HG03095 (cell line): Measurements from ENCODE around the gene RASGRP4.
"Not testable (repeated sequence)": the region's sequence is repeated elsewhere in the genome, so short reads cannot be mapped to it uniquely, and the experiment has no call there.

ENCODE experiments used
- ATAC-seq: cut with Tn5 transposase; IDR thresholded peaks from one replicate; pipeline ENCODE4 v1.9.1; 2021; ENCODE audit warnings: moderate library complexity; ENCODE audit not compliant: unreplicated experiment

RASGRP4 gene

GRCh38 chr19:38417544-38418506, 8.2 kb downstream of the RASGRP4 start:
- no peak for ATAC-seq

GRCh38 chr19:38417146-38417543, 8.9 kb downstream of the RASGRP4 start:
- ATAC-seq: no peak

- no peak for ATAC-seq
Observed at GRCh38 chr19:38413416-38413815, 12.6 kb downstream of the RASGRP4 start.

- no peak for ATAC-seq
Observed at GRCh38 chr19:38412961-38413360, 13.1 kb downstream of the RASGRP4 start.

- ATAC-seq: no peak
Observed at GRCh38 chr19:38412491-38412890, 13.5 kb downstream of the RASGRP4 start.

GRCh38 chr19:38411898-38412297, 14.1 kb downstream of the RASGRP4 start:
- not testable (repeated sequence) for ATAC-seq

GRCh38 chr19:38411041-38411712, 14.8 kb downstream of the RASGRP4 start:
- ATAC-seq: no peak

- ATAC-seq: not testable (repeated sequence)
Observed at GRCh38 chr19:38410407-38410806, 15.6 kb downstream of the RASGRP4 start.

GRCh38 chr19:38409631-38410133, 16.3 kb downstream of the RASGRP4 start:
- no peak for ATAC-seq

- ATAC-seq: no peak
Observed at GRCh38 chr19:38405276-38405675, 20.7 kb downstream of the RASGRP4 start.

- no peak for ATAC-seq
Observed at GRCh38 chr19:38404858-38405257, 21.2 kb downstream of the RASGRP4 start.

- peak; percentile 82 for ATAC-seq
Observed at GRCh38 chr19:38402967-38403674, 22.9 kb downstream of the RASGRP4 start, which contains the start of gene FAM98C. Gene FAM98C (plus strand): TSS chr19:38403093. CDS start chr19:38403154, 61 bp downstream.

GRCh38 chr19:38402623-38402966, 23.4 kb downstream of the RASGRP4 start:
- no peak for ATAC-seq

- no peak for ATAC-seq
Observed at GRCh38 chr19:38401148-38401547, 24.9 kb downstream of the RASGRP4 start.

GRCh38 chr19:38400361-38400760, 25.7 kb downstream of the RASGRP4 start:
- ATAC-seq: no peak

GRCh38 chr19:38399537-38399936, 26.5 kb downstream of the RASGRP4 start:
- no peak for ATAC-seq

- no peak for ATAC-seq
Observed at GRCh38 chr19:38399081-38399480, 26.9 kb downstream of the RASGRP4 start.

- no peak for ATAC-seq
Observed at GRCh38 chr19:38395381-38396114, 30.5 kb downstream of the RASGRP4 start.

GRCh38 chr19:38394488-38394887, 31.5 kb downstream of the RASGRP4 start:
- ATAC-seq: no peak

GRCh38 chr19:38392707-38393308, 33.2 kb downstream of the RASGRP4 start:
- no peak for ATAC-seq
